HUDEP-2 (cell line): Measurements from ENCODE around the gene TSNAX.
A peak's percentile ranks its signal among the peaks of the same experiment; 100 is the strongest.
"Not testable (repeated sequence)": the region's sequence is repeated elsewhere in the genome, so short reads cannot be mapped to it uniquely, and the experiment has no call there.

Experiments
- DNase-seq, 76 experiments: peaks; one replicate each; lab custom pipeline; 2025; ENCODE audit not compliant: unreplicated experiment in 76 of 76; lab: John Stamatoyannopoulos, UW

Gene TSNAX, protein sequence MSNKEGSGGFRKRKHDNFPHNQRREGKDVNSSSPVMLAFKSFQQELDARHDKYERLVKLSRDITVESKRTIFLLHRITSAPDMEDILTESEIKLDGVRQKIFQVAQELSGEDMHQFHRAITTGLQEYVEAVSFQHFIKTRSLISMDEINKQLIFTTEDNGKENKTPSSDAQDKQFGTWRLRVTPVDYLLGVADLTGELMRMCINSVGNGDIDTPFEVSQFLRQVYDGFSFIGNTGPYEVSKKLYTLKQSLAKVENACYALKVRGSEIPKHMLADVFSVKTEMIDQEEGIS

DNA sequence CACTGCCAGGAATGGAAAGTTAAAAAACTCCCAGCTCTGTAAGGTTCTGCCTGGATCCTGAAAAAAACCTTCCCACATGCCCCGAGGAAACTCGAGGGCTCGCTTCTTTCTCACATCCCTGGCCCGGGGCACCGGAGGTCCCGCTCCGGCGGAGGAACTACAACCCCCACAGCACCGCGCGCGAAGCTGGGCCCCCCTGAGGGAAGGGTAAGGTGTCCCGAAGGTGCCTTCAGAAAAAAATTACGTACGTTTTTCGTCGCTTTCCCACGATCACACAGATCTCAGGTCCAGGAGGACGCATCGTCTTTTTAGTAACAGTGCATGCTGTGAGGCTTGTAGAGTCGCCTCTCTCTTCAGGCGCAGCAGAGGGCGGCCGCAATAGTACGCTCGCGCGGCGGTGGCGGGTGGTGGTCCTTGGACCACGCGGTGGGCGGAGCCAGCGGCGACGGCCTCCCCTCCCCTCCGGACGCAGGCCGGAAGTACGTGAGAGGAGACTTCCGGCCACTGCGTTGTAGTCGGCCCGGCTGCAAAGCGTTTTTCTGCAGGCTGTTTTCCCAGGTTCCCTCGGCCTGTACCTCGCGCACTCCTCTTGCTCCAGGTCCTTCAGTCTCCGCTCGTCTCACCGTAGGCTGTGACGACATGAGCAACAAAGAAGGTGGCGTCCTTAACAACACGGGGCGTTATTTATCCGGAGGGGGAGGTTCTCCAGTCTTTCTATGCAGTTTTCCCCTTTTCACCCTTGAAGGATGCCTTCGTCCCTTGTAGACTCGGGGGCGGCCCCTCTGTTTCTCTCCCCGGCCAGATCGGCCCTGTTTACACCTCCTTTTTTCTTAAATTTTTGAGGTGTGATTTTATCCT, at the start of gene TSNAX:
Gene TSNAX, plus strand, starts transcription at position 498 of the 858 bp plus-strand sequence. Its CDS starts 142 bp downstream, at position 640.
- DNase-seq: peak; percentile 26 to 95 (median 84)

- no peak for DNase-seq
Measured at GRCh38 chr1:231478811-231479210, 49.7 kb upstream of the TSNAX start.

GRCh38 chr1:231480008-231480407, 48.5 kb upstream of the TSNAX start:
- no peak for DNase-seq

- no peak for DNase-seq
Measured at GRCh38 chr1:231481289-231481688, 47.2 kb upstream of the TSNAX start.

GRCh38 chr1:231485029-231485784, 43.3 kb upstream of the TSNAX start:
- no peak for DNase-seq

GRCh38 chr1:231487019-231487418, 41.5 kb upstream of the TSNAX start:
- DNase-seq: no peak

- no peak for DNase-seq
Measured at GRCh38 chr1:231487910-231488309, 40.6 kb upstream of the TSNAX start.

- peak in 2 of 76 experiments; percentile 3 to 7 for DNase-seq
Measured at GRCh38 chr1:231493421-231494185, 34.9 kb upstream of the TSNAX start.

- DNase-seq: no peak
Measured at GRCh38 chr1:231494439-231495110, 33.9 kb upstream of the TSNAX start.

GRCh38 chr1:231497629-231498152, 30.8 kb upstream of the TSNAX start:
- DNase-seq: no peak

DNA sequence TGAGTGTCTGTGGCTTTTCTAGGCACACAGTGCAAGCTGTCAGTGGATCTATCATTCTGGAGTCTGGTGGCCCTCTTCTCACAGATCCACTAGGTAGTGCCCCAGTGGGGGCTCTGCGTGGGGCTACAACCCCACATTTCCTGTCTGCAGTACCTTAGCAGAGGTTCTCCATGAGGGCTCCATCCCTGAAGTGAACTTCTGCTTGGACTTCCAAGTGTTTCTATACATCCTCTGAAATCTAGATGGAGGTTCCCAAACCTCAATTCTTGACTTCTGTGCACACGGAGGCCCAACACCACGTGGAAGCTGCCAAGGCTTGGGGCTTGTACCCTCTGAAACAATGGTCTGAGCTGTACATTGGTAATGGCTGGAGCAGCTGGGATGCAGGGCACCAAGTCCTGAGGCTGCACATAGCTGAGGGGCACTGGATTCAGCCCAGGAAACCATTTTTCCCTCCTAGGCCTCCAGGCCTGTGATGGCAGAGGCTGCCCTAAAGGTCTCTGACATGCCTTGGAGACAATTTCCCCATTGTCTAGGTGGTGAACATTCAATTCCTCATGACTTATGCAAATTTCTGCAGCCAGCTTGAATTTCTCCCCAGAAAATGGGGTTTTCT, 29.2 kb upstream of the TSNAX start:
- DNase-seq: no peak

- DNase-seq: no peak
Measured at GRCh38 chr1:231500666-231501065, 27.8 kb upstream of the TSNAX start.

DNA sequence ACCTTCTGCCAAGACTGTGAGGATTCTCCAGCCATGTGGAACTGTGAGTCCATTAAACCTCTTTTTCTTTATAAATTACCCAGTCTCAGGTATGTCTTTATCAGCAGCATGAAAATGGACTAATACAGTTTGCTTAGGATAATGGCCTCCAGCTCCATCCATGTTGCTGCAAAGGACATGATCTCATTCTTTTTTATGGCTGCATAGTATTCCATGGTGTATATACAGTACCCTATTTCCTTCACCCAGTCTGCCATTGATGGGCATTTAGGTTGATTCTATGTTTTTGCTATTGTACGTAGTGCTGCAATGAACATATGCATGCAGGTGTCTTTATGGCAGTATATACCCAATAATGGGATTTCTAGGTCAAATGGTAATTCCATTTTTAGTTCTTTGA, 25.3 kb upstream of the TSNAX start:
- DNase-seq: not testable (repeated sequence)

- DNase-seq: no peak
Measured at GRCh38 chr1:231507476-231508355, 20.8 kb upstream of the TSNAX start.

DNA sequence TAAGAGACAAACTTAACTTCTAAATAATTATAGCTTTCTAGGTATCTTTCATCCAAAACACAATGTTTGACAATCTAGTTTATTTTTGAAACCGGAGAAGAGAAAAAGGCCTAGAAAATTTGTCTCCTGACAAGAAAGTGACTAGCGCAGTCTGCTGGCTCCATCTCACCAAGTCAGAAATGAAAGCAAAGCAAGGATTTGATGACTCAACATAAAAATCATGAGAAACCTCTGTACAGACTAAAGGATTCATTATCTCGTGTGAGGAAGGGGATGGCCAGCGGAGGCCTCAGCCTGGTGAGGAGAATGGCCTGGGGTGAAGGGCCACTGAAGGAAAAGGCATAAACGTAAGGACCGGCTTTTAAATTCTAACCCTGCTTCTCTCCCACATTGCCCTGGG, 20.0 kb upstream of the TSNAX start:
- no peak for DNase-seq

DNA sequence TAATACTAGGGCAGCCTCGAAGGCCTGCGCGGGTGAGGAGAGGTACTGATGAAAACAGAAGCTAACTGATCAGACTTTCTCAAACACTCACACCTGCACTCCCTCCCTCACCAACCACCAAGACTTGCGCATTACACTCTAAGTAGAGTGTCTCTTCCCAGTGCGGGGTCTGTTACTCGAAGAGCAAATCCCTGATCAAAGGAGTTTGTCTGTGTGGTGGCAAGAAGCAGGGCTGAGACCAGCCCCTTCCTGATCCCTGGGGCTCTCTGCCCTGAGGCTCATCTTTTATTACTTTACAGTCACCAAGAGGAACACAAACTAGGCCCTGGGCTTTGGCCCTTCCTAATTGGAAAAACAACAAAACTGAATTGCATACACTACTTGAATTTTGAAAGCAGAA, 19.5 kb upstream of the TSNAX start:
- no peak for DNase-seq

- DNase-seq: no peak
Measured at GRCh38 chr1:231512147-231512698, 16.2 kb upstream of the TSNAX start.

DNA sequence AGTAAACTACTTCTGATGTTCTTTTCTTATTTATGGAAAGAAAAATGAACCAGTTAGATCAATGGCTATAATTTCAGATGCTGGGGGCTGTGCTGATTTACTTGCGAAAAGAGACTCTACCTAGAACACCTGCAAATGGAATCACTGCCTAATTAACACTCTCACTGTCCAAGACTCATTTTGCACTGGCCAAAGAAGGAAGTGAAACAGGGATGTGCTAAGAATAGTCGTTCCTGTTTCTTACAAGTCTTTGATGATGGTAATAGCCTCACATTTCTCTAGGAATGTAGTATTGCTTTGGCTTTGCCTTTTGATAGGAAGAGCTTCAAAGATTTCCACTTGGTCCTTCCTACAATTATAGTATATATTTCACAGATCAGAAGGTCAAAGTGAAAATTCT, 12.7 kb upstream of the TSNAX start:
- DNase-seq: no peak
